Spleen (tissue), 7 donors: ENCODE measurements around the gene NFIA.
"Not testable (repeated sequence)": the region's sequence is repeated elsewhere in the genome, so short reads cannot be mapped to it uniquely, and the experiment has no call there.

Experiments
- CTCF ChIP-seq, 11 experiments: fragments of 200-600 bp in 7 of 11; fragments of 450-650 bp in 4 of 11; sonication (generic) in 4 of 11; IDR thresholded peaks in 8 of 11; conservative IDR thresholded peaks in 3 of 11; 1 replicate in 7 of 11; 2 replicates in 4 of 11; pipeline versions ENCODE4 v1.4.0 to v1.8.0; 2016 to 2021; ENCODE audit warnings: antibody characterized with exemption in 11 of 11, inconsistent platforms in 4 of 11, mild to moderate bottlenecking in 1 of 11
- POLR2A ChIP-seq, 3 donors: fragments of 450-650 bp; IDR thresholded peaks; one replicate each; pipeline ENCODE4 v1.5.1; 2017; ENCODE audit warnings: antibody characterized with exemption in 3 of 3, mild to moderate bottlenecking in 1 of 3
- POLR2AphosphoS5 ChIP-seq, 3 donors: sonication (generic); formaldehyde crosslinking; IDR thresholded peaks; one replicate each; pipeline ENCODE4 v1.5.1; 2017; ENCODE audit warnings: antibody characterized with exemption in 3 of 3
- donor health status: DM: no; HTN: no; CAD: no; lungs with moderate emphysema.
- donor health status: DM: no; HTN: no; CAD: no.
- donor health status: DM: no; HTN: no; CAD: no.

DNA sequence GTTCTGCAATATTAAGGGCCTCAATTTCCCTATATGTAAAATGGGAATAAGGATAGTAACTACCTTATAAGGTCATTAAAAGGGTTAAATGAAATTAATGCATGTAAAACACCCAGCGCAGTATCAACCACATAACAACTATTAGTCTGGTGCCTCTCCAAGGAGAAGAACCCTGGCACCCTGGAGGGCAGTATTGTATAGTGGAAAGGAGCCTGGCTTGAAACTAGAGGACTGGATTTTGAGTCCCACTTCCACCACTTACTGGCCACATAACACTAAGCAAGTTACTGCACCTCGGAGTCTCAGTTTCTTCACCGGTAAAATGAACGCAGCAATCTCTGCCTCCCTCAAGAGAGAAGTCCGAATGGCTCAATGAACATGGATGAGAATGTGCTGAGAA is 385.5 kb downstream of the NFIA start:
- TF ChIP-seq POLR2AphosphoS5 (IDR thresholded peaks at IDR 0.05); CTCF (IDR thresholded peaks at IDR 0.05 in 8 of 11, conservative IDR thresholded peaks at IDR 0.05 in 3 of 11); POLR2A (IDR thresholded peaks at IDR 0.05): not testable (repeated sequence)
